Colonic mucosa (tissue), 4 donors: ENCODE data around the gene ITPK1. TPM values are rescaled to one million over a fixed set of nuclear protein-coding genes. Genes with fewer than 3 reads are reported as not detected.

Experiments
- DNase-seq: peaks from one replicate; pipeline ENCODE4 v3.0.0-alpha.2; 2020
- H3K27ac ChIP-seq: fragments of 200-600 bp; one replicate; pipeline ENCODE4 v1.8.0; 2021
- H3K27me3 ChIP-seq: fragments of 200-600 bp; one replicate; pipeline ENCODE4 v1.8.0; 2021
- H3K36me3 ChIP-seq: fragments of 200-600 bp; one replicate; pipeline ENCODE4 v1.8.0; 2021
- H3K4me1 ChIP-seq: fragments of 200-600 bp; one replicate; pipeline ENCODE4 v1.8.0; 2021; ENCODE audit warnings: mild to moderate bottlenecking
- H3K4me3 ChIP-seq: fragments of 200-600 bp; one replicate; pipeline ENCODE4 v1.8.0; 2021
- H3K9ac ChIP-seq, 2 donors: one replicate each; pipeline ENCODE4 v1.7.0; 2013; ENCODE audit warnings: control low read depth in 2 of 2, low read depth in 2 of 2, low read length in 2 of 2
- H3K9me3 ChIP-seq: fragments of 200-600 bp; one replicate; pipeline ENCODE4 v1.8.0; 2021
- intact Hi-C: fragments of 100-400 bp; cut with DNase I; formaldehyde crosslinking; loops from one replicate; pipeline ENCODE4 v1.14.1; 2022
- total RNA-seq, 2 donors: library from RNA; stranded (reverse); fragmentation: NEBNext Ultra II Directional in 1 of 2; extraction: Animal tissue kit (Norgen Biotek cat#: 25700) in 1 of 2; gene quantifications; one replicate each; pipeline ENCODE4 v1.2.1, GENCODE V29; 2021
- TF ChIP-seq, protein P1 (sequence below): fragments of 200-600 bp; IDR thresholded peaks from one replicate; pipeline ENCODE4 v1.8.0; 2022; ENCODE audit warnings: antibody characterized with exemption, mild to moderate bottlenecking
- donor health status: healthy.
- donor health status: DM: no; HTN: no; CAD: no.
- donor health status: DM: no; HTN: no; CAD: no.

ITPK1 gene
- total RNA-seq, 2 donors from 2014 or later = 118 to 134 TPM

DNA sequence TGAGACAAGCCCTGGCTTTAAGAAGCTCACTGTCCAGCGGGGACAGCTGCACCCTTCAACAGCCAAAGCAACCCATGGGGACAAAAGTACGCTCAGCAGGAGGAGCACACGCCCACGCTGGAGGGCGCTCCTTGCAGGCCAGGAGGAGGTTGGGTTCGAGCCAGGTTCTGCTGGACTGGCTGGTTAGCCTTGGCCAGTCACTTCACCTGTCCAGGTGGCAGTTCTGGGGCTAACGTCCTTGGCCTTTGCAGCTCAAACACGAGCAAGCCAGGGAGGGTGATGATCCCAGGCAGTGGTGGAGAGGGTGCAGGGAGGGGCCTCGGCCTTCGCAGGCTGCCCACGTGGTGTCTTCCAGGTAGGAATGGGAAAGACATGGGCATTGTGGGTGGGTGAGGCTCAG, 179.6 kb downstream of the ITPK1 start:
- Histone ChIP-seq H3K9me3 (no peaks in the 10 kb centered on the region), H3K4me1 (no peaks in the 10 kb centered on the region), H3K27me3 (no peaks in the 10 kb centered on the region), H3K4me3 (no peak overlapping the region), H3K27ac (no peak overlapping the region), H3K36me3 (peaks cover 5% of the 10 kb centered on the region), H3K9ac (no peak overlapping the region)
- no peak for DNase-seq
- intact Hi-C loops = no loop called here
- TF ChIP-seq, protein P1, sequence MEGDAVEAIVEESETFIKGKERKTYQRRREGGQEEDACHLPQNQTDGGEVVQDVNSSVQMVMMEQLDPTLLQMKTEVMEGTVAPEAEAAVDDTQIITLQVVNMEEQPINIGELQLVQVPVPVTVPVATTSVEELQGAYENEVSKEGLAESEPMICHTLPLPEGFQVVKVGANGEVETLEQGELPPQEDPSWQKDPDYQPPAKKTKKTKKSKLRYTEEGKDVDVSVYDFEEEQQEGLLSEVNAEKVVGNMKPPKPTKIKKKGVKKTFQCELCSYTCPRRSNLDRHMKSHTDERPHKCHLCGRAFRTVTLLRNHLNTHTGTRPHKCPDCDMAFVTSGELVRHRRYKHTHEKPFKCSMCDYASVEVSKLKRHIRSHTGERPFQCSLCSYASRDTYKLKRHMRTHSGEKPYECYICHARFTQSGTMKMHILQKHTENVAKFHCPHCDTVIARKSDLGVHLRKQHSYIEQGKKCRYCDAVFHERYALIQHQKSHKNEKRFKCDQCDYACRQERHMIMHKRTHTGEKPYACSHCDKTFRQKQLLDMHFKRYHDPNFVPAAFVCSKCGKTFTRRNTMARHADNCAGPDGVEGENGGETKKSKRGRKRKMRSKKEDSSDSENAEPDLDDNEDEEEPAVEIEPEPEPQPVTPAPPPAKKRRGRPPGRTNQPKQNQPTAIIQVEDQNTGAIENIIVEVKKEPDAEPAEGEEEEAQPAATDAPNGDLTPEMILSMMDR = no peak

DNA sequence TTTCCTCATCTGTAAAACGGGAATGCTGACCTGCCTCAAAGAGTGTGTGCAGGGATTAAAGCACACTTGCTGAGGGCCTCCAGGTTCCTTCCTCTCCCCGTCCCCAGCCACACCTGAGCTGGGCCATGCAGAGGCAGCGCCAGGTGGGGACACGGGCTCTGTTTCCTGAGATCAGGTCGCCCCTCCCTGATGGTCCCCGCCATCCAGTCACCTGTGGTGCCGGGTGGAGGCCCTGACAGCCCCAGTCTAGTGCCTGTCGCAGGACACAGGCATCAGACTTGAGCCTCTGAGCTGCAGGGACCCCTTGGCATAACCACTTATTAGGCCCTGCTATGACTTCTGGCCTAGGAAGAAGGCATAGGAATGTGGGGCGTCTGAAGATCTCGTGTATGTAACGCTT, 180.3 kb downstream of the ITPK1 start:
- intact Hi-C loops = no loop called here
- Histone ChIP-seq H3K4me3 (no peak overlapping the region), H3K27ac (no peak overlapping the region), H3K9ac (no peak overlapping the region), H3K4me1 (no peaks in the 10 kb centered on the region), H3K9me3 (no peaks in the 10 kb centered on the region), H3K36me3 (peaks cover 5% of the 10 kb centered on the region), H3K27me3 (no peaks in the 10 kb centered on the region)
- DNase-seq = no peak
- TF ChIP-seq, protein P1 = no peak

GRCh38 chr14:92934196-92935085, 181.3 kb downstream of the ITPK1 start:
- Histone ChIP-seq H3K27me3 (no peaks in the 10 kb centered on the region), H3K4me3 (no peak overlapping the region), H3K27ac (no peak overlapping the region), H3K4me1 (no peaks in the 10 kb centered on the region), H3K9ac (no peak overlapping the region), H3K36me3 (peaks cover 5% of the 10 kb centered on the region), H3K9me3 (no peaks in the 10 kb centered on the region)
- TF ChIP-seq, protein P1 = no peak
- intact Hi-C loops = no loop called here
- DNase-seq = no peak

GRCh38 chr14:92933481-92933880, 182.2 kb downstream of the ITPK1 start:
- no peak overlapping the region for H3K9ac ChIP-seq
- no peak overlapping the region for H3K4me3 ChIP-seq
- no peak for DNase-seq
- no peaks in the 10 kb centered on the region for H3K27me3 ChIP-seq
- no peak overlapping the region for H3K27ac ChIP-seq
- TF ChIP-seq, protein P1 = no peak
- H3K36me3 ChIP-seq = peaks cover 5% of the 10 kb centered on the region
- intact Hi-C loops = no loop called here
- no peaks in the 10 kb centered on the region for H3K9me3 ChIP-seq
- H3K4me1 ChIP-seq = no peaks in the 10 kb centered on the region

DNA sequence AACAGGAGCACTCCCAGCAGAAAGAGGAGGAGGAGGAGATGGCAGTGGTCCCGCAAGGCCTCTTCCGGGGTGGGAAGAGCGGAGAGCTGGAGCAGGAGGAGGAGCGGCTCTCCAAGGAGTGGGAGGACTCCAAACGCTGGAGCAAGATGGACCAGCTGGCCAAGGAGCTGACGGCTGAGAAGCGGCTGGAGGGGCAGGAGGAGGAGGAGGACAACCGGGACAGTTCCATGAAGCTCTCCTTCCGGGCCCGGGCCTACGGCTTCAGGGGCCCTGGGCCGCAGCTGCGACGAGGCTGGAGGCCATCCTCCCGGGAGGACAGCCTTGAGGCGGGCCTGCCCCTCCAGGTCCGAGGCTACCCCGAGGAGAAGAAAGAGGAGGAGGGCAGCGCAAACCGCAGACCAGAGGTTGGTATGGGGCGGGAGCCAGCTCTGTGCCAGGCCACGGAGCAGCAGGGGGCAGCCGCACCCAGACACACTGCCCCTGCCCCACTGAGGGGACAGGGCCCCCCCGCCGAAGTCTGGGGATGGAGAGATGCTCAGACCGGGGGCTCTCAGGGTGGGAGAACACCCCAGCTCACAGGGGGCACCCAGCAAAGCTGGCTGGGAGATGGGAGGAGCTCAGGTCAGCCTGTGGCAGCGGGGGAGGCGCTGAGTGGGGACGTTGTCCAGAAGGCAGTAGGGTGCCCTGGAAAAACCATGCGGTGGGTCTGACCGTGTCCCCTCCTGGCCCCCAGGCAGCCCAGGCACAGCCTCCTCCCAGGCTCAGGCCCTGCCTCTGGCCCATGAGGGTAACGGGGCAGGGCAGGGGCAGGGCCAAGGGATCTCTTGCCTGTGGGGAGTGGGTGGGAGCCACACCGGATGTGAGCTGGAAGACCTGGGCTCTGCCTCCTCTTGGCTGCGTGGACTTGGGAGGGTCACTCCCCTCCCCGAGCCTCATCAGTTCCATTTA, 183.0 kb downstream of the ITPK1 start:
- TF ChIP-seq, protein P1 = no peak
- H3K9ac ChIP-seq = no peak overlapping the region
- DNase-seq = no peak
- H3K4me1 ChIP-seq = no peaks in the 10 kb centered on the region
- H3K9me3 ChIP-seq = no peaks in the 10 kb centered on the region
- H3K36me3 ChIP-seq = peaks cover 5% of the 10 kb centered on the region
- intact Hi-C loops = no loop called here
- no peaks in the 10 kb centered on the region for H3K27me3 ChIP-seq
- H3K4me3 ChIP-seq = no peak overlapping the region
- no peak overlapping the region for H3K27ac ChIP-seq
